ENCODE results near the gene KMO.

Gene KMO

DNA sequence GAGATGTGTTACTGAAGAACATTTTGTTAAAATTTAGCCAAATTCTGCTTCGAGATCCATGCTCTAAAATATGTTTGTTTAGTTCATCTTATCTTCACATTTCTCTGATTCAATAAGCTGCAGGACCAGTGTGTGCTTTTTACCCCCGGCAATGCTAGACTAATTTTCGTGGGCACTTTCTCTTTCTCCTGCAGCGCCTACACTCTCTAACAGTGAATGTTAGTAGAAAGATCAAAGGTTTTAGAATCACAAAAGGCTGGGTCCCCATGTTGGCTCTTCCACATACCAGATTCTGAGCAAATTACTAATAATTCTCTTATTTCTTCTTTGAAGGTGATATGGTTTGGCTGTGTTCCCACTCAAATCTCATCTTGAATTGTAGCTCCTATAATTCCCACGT, 99.5 kb downstream of the KMO start:
- no peak for DNase-seq

GRCh38 chr1:241632987-241633386, 100.8 kb downstream of the KMO start:
- DNase-seq = no peak

DNA sequence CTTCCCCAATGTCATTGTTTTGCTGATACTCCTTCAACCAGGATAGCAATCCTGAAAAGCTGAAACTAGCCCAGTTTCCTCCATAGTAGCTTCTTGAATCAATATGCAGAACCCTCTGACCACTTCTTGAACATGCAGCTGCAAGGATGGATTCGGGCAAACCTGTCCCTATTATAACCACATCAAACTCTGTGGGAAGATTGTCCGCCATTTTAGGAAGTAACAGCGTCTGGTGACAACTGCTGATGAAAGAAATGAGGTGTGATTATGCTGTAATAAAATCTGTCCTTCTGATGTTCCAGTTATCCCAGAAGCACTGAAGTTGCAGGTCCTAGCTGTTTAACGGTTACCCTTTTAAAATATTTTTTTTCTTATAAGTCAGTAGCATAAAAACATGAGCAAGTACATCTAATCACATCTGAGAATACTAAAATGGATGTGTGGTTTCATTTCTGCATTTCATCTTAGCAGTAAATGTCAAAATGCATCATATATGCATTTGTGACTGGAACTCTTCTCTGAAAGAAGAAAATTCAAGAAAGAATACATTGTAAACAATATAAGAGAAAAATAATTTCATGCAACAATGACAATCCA, 103.5 kb downstream of the KMO start:
- no peak for DNase-seq

DNA sequence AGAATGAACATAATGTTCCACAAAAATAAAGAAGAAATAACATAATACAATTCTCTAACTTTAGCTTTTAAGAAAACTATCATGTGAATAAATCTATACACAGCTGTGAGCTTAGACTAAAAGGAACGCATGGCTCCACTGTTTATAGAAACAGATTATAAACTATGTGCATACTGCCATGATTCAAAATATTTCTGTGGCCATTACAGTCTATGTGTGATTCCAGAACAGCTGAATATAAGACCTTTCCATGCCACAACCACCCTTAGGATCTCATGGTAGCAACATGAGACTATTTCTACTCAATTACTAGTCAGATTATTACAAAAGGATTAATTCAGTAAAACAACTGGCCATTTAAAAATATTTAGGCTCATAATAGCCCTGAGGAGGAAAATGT, 104.1 kb downstream of the KMO start:
- no peak for DNase-seq

DNA sequence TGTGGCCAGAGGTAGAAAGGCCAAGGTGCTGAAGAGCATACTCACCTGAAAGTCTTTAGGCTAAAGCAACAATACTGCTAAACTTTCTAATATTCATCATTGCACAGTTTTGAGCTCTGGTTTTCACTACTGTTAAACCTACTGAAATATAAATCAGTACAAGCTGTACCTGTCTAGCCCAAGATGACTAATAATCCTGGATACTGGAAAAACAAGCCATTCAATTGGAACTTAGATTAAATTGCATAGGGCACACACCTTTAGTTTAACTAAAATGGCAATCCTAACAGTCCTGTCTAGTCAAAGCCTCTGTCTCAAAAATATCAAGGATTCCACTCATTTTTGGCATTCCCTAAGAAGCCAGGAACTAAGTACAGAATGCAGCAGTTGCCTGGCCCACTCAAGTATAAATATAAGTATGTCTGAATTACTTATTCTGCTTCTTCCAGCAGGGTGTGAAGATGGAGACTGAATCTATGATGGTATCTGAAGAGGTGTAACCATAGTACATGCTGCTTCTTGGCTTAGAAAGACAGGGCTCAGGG, 104.9 kb downstream of the KMO start:
- no peak for DNase-seq

- no peak for DNase-seq
Observed at GRCh38 chr1:241637604-241638003, 105.4 kb downstream of the KMO start.

DNA sequence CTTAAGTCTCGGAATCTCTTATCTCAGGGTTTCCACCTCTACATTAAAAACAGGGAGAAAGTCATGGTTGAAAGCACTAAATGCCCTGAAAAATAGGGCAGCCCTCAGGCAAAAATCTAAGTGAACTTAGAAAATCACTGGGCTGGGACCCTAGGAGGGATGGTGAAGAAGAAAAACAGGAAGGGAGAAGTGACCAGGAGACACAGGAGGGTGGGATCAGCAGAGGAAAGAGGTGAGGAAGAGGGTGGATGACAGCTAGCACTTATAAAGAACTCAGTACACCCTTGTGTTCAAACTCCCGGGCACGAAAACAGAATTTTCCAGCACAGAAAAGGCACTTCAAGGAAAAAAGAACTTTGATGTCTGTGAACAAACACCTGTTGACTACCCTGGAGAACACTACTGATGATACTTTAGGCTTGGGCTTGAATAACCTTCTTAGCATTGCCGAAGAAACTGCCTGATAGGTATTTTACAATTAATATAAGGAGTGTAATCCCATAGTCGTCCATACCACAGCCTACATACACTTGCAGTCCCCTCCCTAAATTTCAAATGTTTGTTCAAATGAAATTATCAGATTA, 106.0 kb downstream of the KMO start:
- DNase-seq = no peak

DNA sequence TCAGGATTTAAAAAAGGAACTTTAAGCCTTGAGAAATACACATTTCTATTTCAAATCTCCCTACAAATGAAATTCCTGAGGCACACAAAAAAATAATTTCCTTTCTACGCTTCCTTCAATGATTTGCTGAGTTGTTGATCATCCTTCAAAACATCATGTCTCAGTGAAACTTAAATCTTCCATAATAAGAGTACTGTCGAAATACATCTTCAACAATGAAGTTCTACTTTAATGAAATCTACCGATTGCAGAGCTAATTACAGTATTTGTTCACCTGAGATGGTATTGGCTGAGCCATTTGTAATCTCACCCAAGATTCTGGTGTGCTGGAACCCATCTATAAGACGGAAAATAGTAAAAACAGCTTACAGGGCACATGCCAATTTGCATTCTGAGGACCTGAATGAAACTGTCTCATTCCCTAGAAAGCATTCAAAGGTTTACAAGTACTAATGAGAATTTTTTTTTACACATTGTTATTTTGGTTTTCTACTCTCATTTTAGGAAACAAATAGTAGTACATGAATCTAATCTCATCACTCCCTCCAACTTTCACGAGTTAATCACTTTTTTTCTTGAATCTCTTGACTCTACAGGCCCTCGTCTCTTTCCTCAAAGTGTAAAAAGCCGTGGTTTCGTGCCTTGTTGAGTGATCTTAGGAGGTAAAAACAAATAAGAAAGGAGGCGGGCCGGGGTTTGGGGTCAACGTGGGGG, 106.9 kb downstream of the KMO start:
- DNase-seq = no peak

GRCh38 chr1:241639623-241640148, 107.5 kb downstream of the KMO start:
- no peak for DNase-seq

DNA sequence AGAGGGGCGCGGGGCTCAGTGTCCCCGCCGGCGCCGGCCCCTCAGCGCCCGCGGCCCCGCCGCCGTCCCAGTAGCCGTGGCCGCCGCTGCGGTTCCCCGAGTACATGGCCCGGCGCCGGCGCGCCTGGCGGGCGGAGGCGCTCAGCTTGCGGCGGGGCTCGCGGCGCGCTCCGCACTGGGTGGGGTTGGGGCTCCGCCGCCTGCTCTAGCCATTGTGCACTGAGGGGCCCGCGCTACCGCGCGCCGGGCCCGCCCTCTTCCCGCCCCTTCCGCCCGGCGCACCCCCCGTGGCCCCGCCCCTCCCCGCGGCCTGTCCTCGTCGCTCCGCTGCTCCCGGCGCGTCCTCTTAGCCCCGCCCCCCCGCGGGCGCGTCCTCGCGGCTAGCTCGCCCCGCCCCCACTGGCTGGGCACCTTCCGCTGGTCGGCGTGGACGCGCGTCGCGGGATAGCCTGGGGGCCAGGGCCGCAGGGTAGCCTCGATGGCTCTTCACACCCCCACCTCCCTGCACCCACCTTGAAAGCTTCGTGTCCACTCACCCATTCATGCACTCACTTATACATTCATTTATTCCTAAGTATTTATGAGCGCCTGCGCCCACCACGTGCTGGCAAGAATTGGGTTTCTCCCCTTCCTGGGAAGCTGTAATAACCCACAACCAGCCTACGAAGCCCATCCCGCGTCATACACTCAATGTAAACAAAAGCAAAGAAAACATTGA, 108.1 kb downstream of the KMO start, which contains the start of the genes CHML and OPN3:
TSS of gene CHML (minus strand) at position 221 of the 718 bp plus-strand sequence. CDS start 4,603 bp downstream, outside the sequence.
TSS of gene OPN3 (minus strand) at position 221 of the 718 bp plus-strand sequence. CDS start at position 106, 115 bp downstream.
- peak; percentile 36 for DNase-seq

GRCh38 chr1:241640867-241641622, 108.9 kb downstream of the KMO start:
- DNase-seq = no peak

GRCh38 chr1:241641773-241642592, 109.8 kb downstream of the KMO start:
- DNase-seq = no peak

DNA sequence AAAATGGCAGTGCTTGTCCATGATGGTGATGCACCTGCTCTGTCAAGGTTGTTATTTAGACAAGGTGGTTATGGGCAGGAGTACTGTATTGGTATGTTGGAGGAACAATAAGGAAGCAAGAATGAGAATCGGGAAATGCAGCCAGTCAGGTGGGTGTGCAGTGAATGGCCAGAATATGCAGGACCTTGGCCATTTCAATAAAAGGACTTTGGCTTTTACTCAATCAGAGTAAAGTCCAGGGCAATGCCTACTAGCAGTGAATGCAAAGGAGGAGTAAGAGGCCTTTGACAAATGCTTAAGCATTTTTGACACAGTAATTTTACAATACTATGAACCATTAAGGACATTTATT, 110.4 kb downstream of the KMO start:
- DNase-seq = no peak

GRCh38 chr1:241644259-241644658, 112.1 kb downstream of the KMO start:
- no peak for DNase-seq

DNA sequence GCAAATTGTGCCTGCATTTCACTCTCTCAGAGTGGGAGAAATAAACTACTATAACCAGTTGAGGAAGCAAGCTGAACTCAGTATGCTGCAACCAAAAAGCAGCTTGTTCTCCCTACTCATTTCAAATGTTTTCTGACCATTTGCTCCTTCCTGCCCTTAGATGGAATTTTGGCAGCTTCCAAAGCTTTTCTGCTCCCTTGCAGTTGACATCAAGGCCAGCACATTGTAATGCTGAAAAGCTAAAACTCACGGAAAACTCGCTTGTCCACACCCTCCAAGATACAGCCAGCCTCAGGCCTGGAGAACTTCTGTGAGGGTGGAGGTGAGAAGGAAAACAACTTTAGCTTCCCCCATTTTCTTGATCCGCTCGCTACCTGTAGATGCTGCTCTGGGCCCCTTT, 113.0 kb downstream of the KMO start:
- DNase-seq = no peak

Data from NCI-H524 treated with DMSO at 0.1 percent for 48 hours (cell line).